DMS79 treated with DMSO at 0.1 percent for 48 hours (cell line): ENCODE measurements around the gene GADL1.

Experiments used
- DNase-seq: peaks from one replicate; lab custom pipeline; 2025; lab: John Stamatoyannopoulos, UW

Gene GADL1

GRCh38 chr3:30875505-30875904 lies 19.0 kb downstream of the GADL1 start:
- no peak for DNase-seq

- no peak for DNase-seq
These were observed 20.8 kb downstream of the GADL1 start for GRCh38 chr3:30873671-30874070.

- DNase-seq = no peak
These were observed 21.6 kb downstream of the GADL1 start for GRCh38 chr3:30872879-30873278.

GRCh38 chr3:30871720-30872119 lies 22.7 kb downstream of the GADL1 start:
- DNase-seq = no peak

- no peak for DNase-seq
These were observed 29.6 kb downstream of the GADL1 start for GRCh38 chr3:30864836-30865235.

GRCh38 chr3:30864132-30864531 lies 30.3 kb downstream of the GADL1 start:
- no peak for DNase-seq

- DNase-seq = no peak
These were observed 32.5 kb downstream of the GADL1 start for GRCh38 chr3:30862004-30862403.

GRCh38 chr3:30858894-30859389 lies 35.5 kb downstream of the GADL1 start:
- no peak for DNase-seq

- no peak for DNase-seq
These were observed 38.8 kb downstream of the GADL1 start for GRCh38 chr3:30855400-30856292.

- no peak for DNase-seq
These were observed 41.6 kb downstream of the GADL1 start for GRCh38 chr3:30852833-30853232.

- DNase-seq = no peak
These were observed 46.2 kb downstream of the GADL1 start for GRCh38 chr3:30848087-30848779.

- DNase-seq = no peak
These were observed 46.9 kb downstream of the GADL1 start for GRCh38 chr3:30847592-30847991.

- no peak for DNase-seq
These were observed 48.9 kb downstream of the GADL1 start for GRCh38 chr3:30845606-30846005.

GRCh38 chr3:30843877-30844276 lies 50.6 kb downstream of the GADL1 start:
- no peak for DNase-seq

- DNase-seq = no peak
These were observed 58.3 kb downstream of the GADL1 start for GRCh38 chr3:30836141-30836540.

- DNase-seq = no peak
These were observed 58.8 kb downstream of the GADL1 start for GRCh38 chr3:30835667-30836066.

GRCh38 chr3:30832961-30833575 lies 61.4 kb downstream of the GADL1 start:
- no peak for DNase-seq

- no peak for DNase-seq
These were observed 67.4 kb downstream of the GADL1 start for GRCh38 chr3:30827080-30827479.

- DNase-seq = no peak
These were observed 67.9 kb downstream of the GADL1 start for GRCh38 chr3:30826531-30826942.

- no peak for DNase-seq
These were observed 75.2 kb downstream of the GADL1 start for GRCh38 chr3:30819067-30819798.

- no peak for DNase-seq
These were observed 80.7 kb downstream of the GADL1 start for GRCh38 chr3:30813734-30814133.
